ENCODE measurements around the gene PDE11A.

DNA sequence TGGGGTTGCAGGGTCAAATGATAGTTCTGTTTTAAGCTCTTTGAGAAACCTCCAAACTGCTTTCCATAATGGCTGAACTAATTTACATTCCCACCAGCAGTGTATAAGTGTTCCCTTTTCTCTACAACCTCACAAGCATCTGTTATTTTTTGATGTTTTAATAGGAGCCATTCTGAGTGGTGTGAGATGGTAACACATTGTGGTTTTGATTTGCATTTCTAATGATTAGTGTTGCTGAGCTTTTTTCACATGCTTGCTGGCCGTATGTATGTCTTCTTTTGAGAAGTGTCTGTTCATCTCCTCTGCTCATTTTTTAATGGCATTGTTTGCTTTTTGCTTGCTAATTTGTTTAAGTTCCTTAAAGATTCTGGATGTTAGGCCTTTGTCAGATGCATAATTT is 107.7 kb downstream of the PDE11A start:
- TF ChIP-seq CTCF (IDR thresholded peaks at IDR 0.05 in 8 of 11, conservative IDR thresholded peaks at IDR 0.05 in 3 of 11), result no peak
- no peak for TF ChIP-seq POLR2A (IDR thresholded peaks at IDR 0.05)
- no peak for TF ChIP-seq POLR2AphosphoS5 (IDR thresholded peaks at IDR 0.05)
